Keratinocyte (primary cell): Measurements from ENCODE around the gene KIF16B. TPM values are rescaled to one million over a fixed set of nuclear protein-coding genes. Genes with fewer than 3 reads are reported as not detected.

ENCODE experiments used
- DNase-seq: peaks from one replicate; pipeline ENCODE4 v3.0.0-alpha.2; 2011; ENCODE audit warnings: low read depth, missing footprints, low spot score
- FAIRE-seq: peaks from 2 replicates; lab custom pipeline; 2011; peaks lifted over from hg19 to GRCh38; lab: Jason Lieb, UNC
- H2AFZ ChIP-seq: 2 replicates; pipeline ENCODE4 v1.6.0; 2012; ENCODE audit warnings: low read length, control low read depth, inconsistent platforms; ENCODE audit not compliant: control insufficient read depth
- H3K27ac ChIP-seq: 2 replicates; pipeline ENCODE4 v1.5.1; 2011; ENCODE audit warnings: low read length; ENCODE audit not compliant: control insufficient read depth, insufficient read depth
- H3K27me3 ChIP-seq: 3 replicates; pipeline ENCODE4 v1.6.0; 2011; ENCODE audit warnings: low read length; ENCODE audit not compliant: control insufficient read depth, insufficient read depth; ENCODE audit errors: extremely low read depth
- H3K36me3 ChIP-seq, 2 experiments: 2 replicates in 1 of 2; 3 replicates in 1 of 2; pipeline ENCODE4 v1.5.1; 2011; ENCODE audit warnings: low read length in 2 of 2, mild to moderate bottlenecking in 1 of 2; ENCODE audit not compliant: control insufficient read depth in 2 of 2, insufficient read depth in 2 of 2; ENCODE audit errors: extremely low read depth in 1 of 2
- H3K4me1 ChIP-seq: 3 replicates; pipeline ENCODE4 v1.5.1; 2011; ENCODE audit warnings: low read length; ENCODE audit not compliant: control insufficient read depth, insufficient read depth; ENCODE audit errors: extremely low read depth
- H3K4me2 ChIP-seq: 3 replicates; pipeline ENCODE4 v1.6.0; 2011; ENCODE audit warnings: low read depth, low read length; ENCODE audit not compliant: control insufficient read depth, insufficient read depth; ENCODE audit errors: extremely low read depth
- H3K4me3 ChIP-seq, 3 experiments: fragments of 200-600 bp in 1 of 3; sonication (generic) in 1 of 3; 2 replicates in 2 of 3; 3 replicates in 1 of 3; pipeline ENCODE4 v1.5.1; 2011 to 2016; ENCODE audit warnings: low read length in 3 of 3, mild to moderate bottlenecking in 3 of 3, control low read depth in 2 of 3, inconsistent platforms in 1 of 3, low read depth in 1 of 3, mixed read lengths in 1 of 3, mixed run types in 1 of 3, moderate library complexity in 1 of 3; ENCODE audit not compliant: control insufficient read depth in 2 of 3, insufficient read depth in 2 of 3; ENCODE audit errors: extremely low read depth in 1 of 3
- H3K79me2 ChIP-seq: 2 replicates; pipeline ENCODE4 v1.6.0; 2012; ENCODE audit warnings: low read length; ENCODE audit not compliant: control insufficient read depth, insufficient read depth
- H3K9ac ChIP-seq: 3 replicates; pipeline ENCODE4 v1.6.0; 2011; ENCODE audit warnings: low read length; ENCODE audit not compliant: control insufficient read depth, insufficient read depth; ENCODE audit errors: extremely low read depth
- H3K9me1 ChIP-seq: 3 replicates; pipeline ENCODE4 v1.6.0; 2011; ENCODE audit warnings: low read length; ENCODE audit not compliant: control insufficient read depth, insufficient read depth; ENCODE audit errors: extremely low read depth
- H3K9me3 ChIP-seq: 2 replicates; pipeline ENCODE4 v1.5.1; 2012; ENCODE audit warnings: low read depth, low read length; ENCODE audit not compliant: control insufficient read depth
- H4K20me1 ChIP-seq: 3 replicates; pipeline ENCODE4 v1.6.0; 2011; ENCODE audit warnings: low read length; ENCODE audit not compliant: control insufficient read depth, insufficient read depth; ENCODE audit errors: extremely low read depth
- CTCF ChIP-seq, 3 experiments: IDR thresholded peaks in 1 of 3; conservative IDR thresholded peaks in 1 of 3; optimal IDR thresholded peaks in 1 of 3; 2 replicates in 2 of 3; 3 replicates in 1 of 3; pipeline versions ENCODE3 to v1.5.1; 2011; ENCODE audit warnings: low read length in 3 of 3, mild to moderate bottlenecking in 3 of 3, moderate library complexity in 2 of 3, control low read depth in 1 of 3, inconsistent platforms in 1 of 3; ENCODE audit not compliant: insufficient read depth in 2 of 3; ENCODE audit errors: extremely low read depth in 1 of 3
- EZH2 ChIP-seq: IDR thresholded peaks from one replicate; pipeline ENCODE4 v1.6.1; 2012; ENCODE audit warnings: inconsistent platforms, mild to moderate bottlenecking, low read length, moderate library complexity
- dilution Hi-C: fragments of 300-500 bp; cut with MboI; formaldehyde crosslinking; loops from one replicate; pipeline ENCODE4 v1.7.0; 2020; ENCODE audit warnings: low sequenced_read_pairs; ENCODE audit not compliant: extremely low pct_ligation_motif_present
- polyA plus RNA-seq, 5 experiments: library from polyadenylated mRNA; depleted of rRNA in 3 of 5; stranded (reverse) in 3 of 5; stranded (forward) in 1 of 5; unstranded in 1 of 5; fragments of >200 nt; gene quantifications; 1 replicate in 1 of 5; 2 replicates in 3 of 5; 3 replicates in 1 of 5; pipeline versions ENCODE4 v1.2.1 to v1.2.3, GENCODE V29; 2011 to 2012; ENCODE audit warnings: missing spikeins in 2 of 5, low read depth in 1 of 5, low replicate concordance in 1 of 5

Gene KIF16B
- polyA plus RNA-seq, 1 donor (not counting 4 experiments of a cell fraction or from before 2014, with no cell fraction given) = 16.1 TPM

GRCh38 chr20:16588241-16588640 lies 15.0 kb upstream of the KIF16B start:
- TF ChIP-seq EZH2 = no peak
- no peak for TF ChIP-seq CTCF (optimal IDR thresholded peaks at IDR 0.05 in 1 of 3, IDR thresholded peaks at IDR 0.05 in 1 of 3, conservative IDR thresholded peaks at IDR 0.05 in 1 of 3; ENCODE audit: extremely low read depth in 1 of 3, insufficient read depth in 2 of 3, low read length in 3 of 3)
- Histone ChIP-seq H3K36me3 (no peaks in the 10 kb centered on the region), H3K9me1 (no peaks in the 10 kb centered on the region), H3K4me1 (no peaks in the 10 kb centered on the region), H3K27ac (no peak overlapping the region), H3K4me3 (no peak overlapping the region), H3K79me2 (no peaks in the 10 kb centered on the region), H3K9me3 (no peaks in the 10 kb centered on the region), H4K20me1 (no peaks in the 10 kb centered on the region), H3K9ac (no peak overlapping the region), H2AFZ (no peak overlapping the region), H3K4me2 (no peak overlapping the region), H3K27me3 (no peaks in the 10 kb centered on the region)
- dilution Hi-C loops = no loop called here
- FAIRE-seq = no peak
- no peak for DNase-seq

GRCh38 chr20:16587066-16587465 lies 13.8 kb upstream of the KIF16B start:
- no peak overlapping the region for H3K4me2 ChIP-seq
- H3K27me3 ChIP-seq = no peaks in the 10 kb centered on the region
- H3K36me3 ChIP-seq = no peaks in the 10 kb centered on the region
- no peaks in the 10 kb centered on the region for H3K4me1 ChIP-seq
- H3K9me1 ChIP-seq = no peaks in the 10 kb centered on the region
- H4K20me1 ChIP-seq = no peaks in the 10 kb centered on the region
- no peaks in the 10 kb centered on the region for H3K79me2 ChIP-seq
- no peak overlapping the region for H3K4me3 ChIP-seq
- H3K9ac ChIP-seq = no peak overlapping the region
- FAIRE-seq (no peak), DNase-seq (no peak)
- H3K9me3 ChIP-seq = no peaks in the 10 kb centered on the region
- H2AFZ ChIP-seq = no peak overlapping the region
- dilution Hi-C loops = no loop called here
- TF ChIP-seq CTCF (optimal IDR thresholded peaks at IDR 0.05 in 1 of 3, IDR thresholded peaks at IDR 0.05 in 1 of 3, conservative IDR thresholded peaks at IDR 0.05 in 1 of 3; ENCODE audit: extremely low read depth in 1 of 3, insufficient read depth in 2 of 3, low read length in 3 of 3) (no peak), EZH2 (no peak)
- H3K27ac ChIP-seq = no peak overlapping the region
